ENCODE measurements around the gene TTC28. TPM values are rescaled to one million over a fixed set of nuclear protein-coding genes. Genes with fewer than 3 reads are reported as not detected.
A peak's percentile ranks its signal among the peaks of the same experiment; 100 is the strongest.

Gene TTC28
- total RNA-seq, 1 donor from 2014 or later, result 70.8 TPM

- Mint-ChIP-seq H3K36me3 (ENCODE audit: low read depth, unreplicated experiment) (no peaks in the 10 kb centered on the region), H3K27me3 (ENCODE audit: unreplicated experiment) (peaks cover 5% of the 10 kb centered on the region), H3K4me1 (ENCODE audit: unreplicated experiment) (peaks cover 38% of the 10 kb centered on the region), H3K27ac (ENCODE audit: unreplicated experiment) (peak overlapping the region; percentile 93), H3K9me3 (ENCODE audit: unreplicated experiment) (no peaks in the 10 kb centered on the region), H3K4me3 (ENCODE audit: unreplicated experiment) (peak overlapping the region; percentile 94)
- peak; percentile 54 for DNase-seq (ENCODE audit: low spot score)
- TF ChIP-seq CTCF (IDR thresholded peaks at IDR 0.05; ENCODE audit: unreplicated experiment), result no peak
Observed at GRCh38 chr22:28443526-28443876, 236.1 kb downstream of the TTC28 start.

DNA sequence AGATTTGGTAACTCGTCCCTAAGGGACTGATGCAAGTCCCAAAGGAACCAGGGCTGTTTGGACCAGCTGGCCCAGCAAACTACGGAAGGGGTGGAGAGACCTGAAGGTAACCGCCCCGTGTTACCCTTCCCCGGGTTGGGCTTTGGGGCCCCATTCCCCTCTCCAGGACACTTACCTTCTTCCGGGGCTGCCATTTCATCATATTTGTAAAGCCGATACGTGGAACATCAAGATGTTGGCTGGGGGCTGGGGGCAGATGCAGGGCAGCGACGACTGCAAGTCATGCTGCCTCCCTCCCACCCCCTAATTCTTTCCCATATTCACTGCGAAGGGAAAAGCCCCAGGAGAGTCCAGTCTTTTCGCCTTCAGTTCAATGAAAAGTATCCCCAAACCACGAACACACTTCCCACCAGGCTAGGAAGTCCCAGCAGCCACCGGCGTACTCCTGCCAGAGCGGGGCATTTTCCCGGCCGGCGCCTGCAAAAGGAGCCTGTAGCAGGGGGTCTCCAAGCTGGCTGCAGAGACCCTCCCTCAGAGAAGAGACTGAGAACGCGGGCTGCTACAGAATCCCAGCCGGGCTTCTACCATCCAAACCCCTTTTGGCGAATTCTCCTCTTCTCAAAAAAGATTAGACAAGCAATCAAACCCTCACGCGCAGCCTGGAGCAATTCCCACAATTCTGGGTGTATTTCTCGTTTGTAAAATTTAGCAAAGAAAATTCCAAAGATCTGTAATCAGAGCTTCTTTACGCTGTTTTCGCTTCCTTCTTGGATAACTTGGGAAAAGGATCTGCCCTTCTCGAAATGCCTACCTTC is 236.7 kb downstream of the TTC28 start:
- Mint-ChIP-seq H3K4me1 (ENCODE audit: unreplicated experiment) (peaks cover 35% of the 10 kb centered on the region), H3K4me3 (ENCODE audit: unreplicated experiment) (peak overlapping the region; percentile 94), H3K9me3 (ENCODE audit: unreplicated experiment) (no peaks in the 10 kb centered on the region), H3K27ac (ENCODE audit: unreplicated experiment) (peak overlapping the region; percentile 93), H3K36me3 (ENCODE audit: low read depth, unreplicated experiment) (no peaks in the 10 kb centered on the region), H3K27me3 (ENCODE audit: unreplicated experiment) (peaks cover 5% of the 10 kb centered on the region)
- no peak for TF ChIP-seq CTCF (IDR thresholded peaks at IDR 0.05; ENCODE audit: unreplicated experiment)
- peak; percentile 36 for DNase-seq (ENCODE audit: low spot score)

DNA sequence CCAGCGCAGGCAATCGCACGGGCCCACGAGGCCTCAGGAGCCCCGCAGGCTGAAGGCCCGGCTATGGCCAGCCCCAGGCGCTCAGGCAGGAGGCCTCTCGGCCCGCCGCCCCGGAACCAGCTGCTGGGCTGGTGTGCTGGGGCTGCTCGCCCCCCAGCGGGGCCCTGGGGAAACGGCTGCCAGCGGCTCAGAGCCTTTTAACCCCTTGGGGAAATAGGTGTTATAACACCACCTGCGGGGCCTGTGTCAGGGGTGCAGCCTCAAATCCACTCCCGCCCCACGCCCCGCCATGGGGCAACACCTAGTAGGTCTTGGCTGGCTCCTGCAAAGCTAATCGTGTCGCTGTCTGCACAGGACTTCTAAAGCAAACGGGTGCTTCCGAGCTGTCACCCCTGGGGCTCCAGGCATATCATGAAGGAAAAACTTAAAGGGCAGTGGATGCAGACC is 237.4 kb downstream of the TTC28 start:
- no peaks in the 10 kb centered on the region for H3K9me3 Mint-ChIP-seq (ENCODE audit: unreplicated experiment)
- H3K27me3 Mint-ChIP-seq (ENCODE audit: unreplicated experiment), result peaks cover 5% of the 10 kb centered on the region
- DNase-seq (ENCODE audit: low spot score), result peak; percentile 81
- peaks cover 35% of the 10 kb centered on the region for H3K4me1 Mint-ChIP-seq (ENCODE audit: unreplicated experiment)
- peak; percentile 67 for TF ChIP-seq CTCF (IDR thresholded peaks at IDR 0.05; ENCODE audit: unreplicated experiment)
- H3K27ac Mint-ChIP-seq (ENCODE audit: unreplicated experiment), result peak overlapping the region; percentile 93
- peak overlapping the region; percentile 94 for H3K4me3 Mint-ChIP-seq (ENCODE audit: unreplicated experiment)
- H3K36me3 Mint-ChIP-seq (ENCODE audit: low read depth, unreplicated experiment), result no peaks in the 10 kb centered on the region

DNA sequence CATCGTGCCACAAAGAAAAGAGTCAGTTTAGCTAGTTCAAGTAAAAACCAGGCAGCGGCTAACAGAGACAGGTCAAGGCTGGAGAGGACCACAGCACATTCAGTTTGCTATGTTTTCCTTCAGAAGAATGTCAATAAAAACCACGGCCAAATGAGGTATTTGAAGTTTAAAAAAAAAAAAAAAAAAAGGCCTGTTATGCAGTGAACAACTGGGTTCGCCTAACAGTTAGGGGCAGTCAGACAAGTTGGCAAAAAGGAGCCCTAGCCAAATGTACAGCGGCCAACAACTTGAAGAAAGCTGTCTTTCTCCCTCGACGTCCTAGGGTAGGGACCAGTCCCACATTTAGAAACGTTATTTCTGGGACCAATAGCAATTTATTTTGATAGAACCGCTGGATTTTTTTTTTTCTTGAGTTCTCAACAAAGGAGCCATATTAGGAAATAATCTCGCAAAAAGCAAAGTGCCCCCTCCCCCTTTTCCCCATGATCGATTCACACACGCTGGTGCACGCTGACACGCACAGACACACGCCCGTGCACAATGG is 237.8 kb downstream of the TTC28 start:
- no peak for TF ChIP-seq CTCF (IDR thresholded peaks at IDR 0.05; ENCODE audit: unreplicated experiment)
- DNase-seq (ENCODE audit: low spot score), result no peak
- no peaks in the 10 kb centered on the region for H3K9me3 Mint-ChIP-seq (ENCODE audit: unreplicated experiment)
- peaks cover 5% of the 10 kb centered on the region for H3K27me3 Mint-ChIP-seq (ENCODE audit: unreplicated experiment)
- peak overlapping the region; percentile 93 for H3K4me3 Mint-ChIP-seq (ENCODE audit: unreplicated experiment)
- no peaks in the 10 kb centered on the region for H3K36me3 Mint-ChIP-seq (ENCODE audit: low read depth, unreplicated experiment)
- H3K27ac Mint-ChIP-seq (ENCODE audit: unreplicated experiment), result peak overlapping the region; percentile 86
- peaks cover 35% of the 10 kb centered on the region for H3K4me1 Mint-ChIP-seq (ENCODE audit: unreplicated experiment)

All from endothelial cell (in vitro differentiated cells).